ENCODE results near the gene RNF175.

DNA sequence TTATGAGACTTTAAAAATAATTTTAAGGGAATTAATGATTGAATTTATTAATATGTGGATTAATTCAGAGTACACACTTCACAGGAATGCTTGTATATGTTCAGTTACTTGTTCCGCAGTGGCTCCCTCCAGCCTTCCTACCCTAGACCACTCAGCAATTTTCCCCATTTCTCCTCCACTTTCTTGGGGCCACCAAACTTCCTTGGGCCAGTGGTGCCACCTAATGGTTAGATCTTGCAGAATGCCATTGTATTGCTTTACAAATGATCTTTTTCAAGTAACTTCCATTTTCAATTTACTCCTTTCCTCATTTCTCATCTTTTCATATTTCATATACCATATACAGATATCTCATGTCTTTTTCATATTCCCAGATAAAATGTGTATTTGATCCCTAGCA is 3.6 kb upstream of the RNF175 start:
- TF ChIP-seq POLR2AphosphoS5 (IDR thresholded peaks at IDR 0.05; ENCODE audit: insufficient read depth in 1 of 2, low read depth in 1 of 2), result no peak
- TF ChIP-seq, protein P1, sequence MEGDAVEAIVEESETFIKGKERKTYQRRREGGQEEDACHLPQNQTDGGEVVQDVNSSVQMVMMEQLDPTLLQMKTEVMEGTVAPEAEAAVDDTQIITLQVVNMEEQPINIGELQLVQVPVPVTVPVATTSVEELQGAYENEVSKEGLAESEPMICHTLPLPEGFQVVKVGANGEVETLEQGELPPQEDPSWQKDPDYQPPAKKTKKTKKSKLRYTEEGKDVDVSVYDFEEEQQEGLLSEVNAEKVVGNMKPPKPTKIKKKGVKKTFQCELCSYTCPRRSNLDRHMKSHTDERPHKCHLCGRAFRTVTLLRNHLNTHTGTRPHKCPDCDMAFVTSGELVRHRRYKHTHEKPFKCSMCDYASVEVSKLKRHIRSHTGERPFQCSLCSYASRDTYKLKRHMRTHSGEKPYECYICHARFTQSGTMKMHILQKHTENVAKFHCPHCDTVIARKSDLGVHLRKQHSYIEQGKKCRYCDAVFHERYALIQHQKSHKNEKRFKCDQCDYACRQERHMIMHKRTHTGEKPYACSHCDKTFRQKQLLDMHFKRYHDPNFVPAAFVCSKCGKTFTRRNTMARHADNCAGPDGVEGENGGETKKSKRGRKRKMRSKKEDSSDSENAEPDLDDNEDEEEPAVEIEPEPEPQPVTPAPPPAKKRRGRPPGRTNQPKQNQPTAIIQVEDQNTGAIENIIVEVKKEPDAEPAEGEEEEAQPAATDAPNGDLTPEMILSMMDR (IDR thresholded peaks at IDR 0.05), result no peak
